GM21717 (cell line): ENCODE results near the gene TUBB4A.

ENCODE experiments used
- ATAC-seq: cut with Tn5 transposase; IDR thresholded peaks from one replicate; pipeline ENCODE4 v1.9.1; 2021; ENCODE audit warnings: mild to moderate bottlenecking, moderate library complexity; ENCODE audit not compliant: unreplicated experiment

The TUBB4A gene

GRCh38 chr19:6448045-6448444, 54.1 kb downstream of the TUBB4A start:
- no peak for ATAC-seq

- no peak for ATAC-seq
These were observed 55.7 kb downstream of the TUBB4A start for GRCh38 chr19:6446452-6446851.
